GM12878 (cell line): ENCODE data around the gene HEYL. TPM values are rescaled to one million over a fixed set of nuclear protein-coding genes. Genes with fewer than 3 reads are reported as not detected.

Source experiments
- ATAC-seq: fragments of 200-7000 bp; cut with Tn5 transposase; 3 replicates; pipeline ENCODE4 v1.9.1; 2020; ENCODE audit warnings: mild to moderate bottlenecking, moderate library complexity
- BruUV-seq: library from RNA; stranded (reverse); fragments of 400-500 nt; replicated peaks from 2 replicates; lab custom pipeline; 2021; lab: Mats Ljungman, UMichigan
- CTCF ChIA-PET: fragments of 300-600 bp; sonication (Branson Sonifier 250); formaldehyde crosslinking; extraction: SDS; loops from one replicate; lab custom pipeline; 2021; ENCODE audit warnings: inconsistent platforms; lab: Yijun Ruan, JAX
- POLR2A ChIA-PET: fragments of 350-600 bp; formaldehyde crosslinking; extraction: SDS; loops from one replicate; lab custom pipeline; 2021; ENCODE audit warnings: inconsistent platforms; lab: Charles Lee
- RAD21 ChIA-PET: fragments of 300-600 bp; sonication (Branson Sonifier 250); formaldehyde crosslinking; loops from one replicate; lab custom pipeline; 2023; ENCODE audit warnings: antibody characterized with exemption; ENCODE audit not compliant: unreplicated experiment; lab: Charles Lee
- SMC1A ChIA-PET: fragments of 300-600 bp; sonication (Branson Sonifier 250); formaldehyde crosslinking; loops from one replicate; lab custom pipeline; 2023; ENCODE audit not compliant: unreplicated experiment, uncharacterized antibody; lab: Charles Lee
- DNase-seq: peaks from one replicate; pipeline ENCODE4 v3.0.0-alpha.2; 2011; ENCODE audit warnings: low read depth, low spot score
- FAIRE-seq: peaks from 3 replicates; lab custom pipeline; 2011; peaks lifted over from hg19 to GRCh38; lab: Jason Lieb, UNC
- H2AFZ ChIP-seq: 2 replicates; pipeline ENCODE4 v1.6.0; 2011; ENCODE audit warnings: low read depth, low read length, control low read depth; ENCODE audit not compliant: control insufficient read depth
- H3K27ac ChIP-seq: 2 replicates; pipeline ENCODE4 v1.5.1; 2011; ENCODE audit warnings: control low read depth; ENCODE audit not compliant: control insufficient read depth, insufficient read depth
- H3K27me3 ChIP-seq, 2 experiments: replicated peaks in 1 of 2; 2 replicates each; pipeline versions ENCODE4 v1.6.0 to v1.6.1; 2011; ENCODE audit warnings: low read length in 1 of 2; ENCODE audit not compliant: control insufficient read depth in 2 of 2, insufficient read depth in 2 of 2
- H3K36me3 ChIP-seq, 2 experiments: 2 replicates each; pipeline ENCODE4 v1.5.1; 2011; ENCODE audit warnings: low read length in 1 of 2; ENCODE audit not compliant: control insufficient read depth in 2 of 2, insufficient read depth in 2 of 2
- H3K4me1 ChIP-seq: 2 replicates; pipeline ENCODE4 v1.6.1; 2011; ENCODE audit warnings: mild to moderate bottlenecking, low read length, moderate library complexity, mixed read lengths; ENCODE audit not compliant: control insufficient read depth, insufficient read depth
- H3K4me2 ChIP-seq: 2 replicates; pipeline ENCODE4 v1.6.0; 2011; ENCODE audit warnings: control low read depth; ENCODE audit not compliant: control insufficient read depth, insufficient read depth
- H3K4me3 ChIP-seq: fragments of 200-600 bp; sonication (generic); 2 replicates; pipeline ENCODE4 v1.5.1; 2016
- H3K79me2 ChIP-seq: 2 replicates; pipeline ENCODE4 v1.6.0; 2011; ENCODE audit warnings: low read length; ENCODE audit not compliant: control insufficient read depth, insufficient read depth
- H3K9ac ChIP-seq: 2 replicates; pipeline ENCODE4 v1.8.0; 2011; ENCODE audit warnings: low read length, control low read depth, mixed read lengths; ENCODE audit not compliant: control insufficient read depth, insufficient read depth
- H3K9me3 ChIP-seq: replicated peaks from 3 replicates; pipeline ENCODE4 v1.5.1; 2011; ENCODE audit warnings: mild to moderate bottlenecking, low read length; ENCODE audit not compliant: control insufficient read depth, insufficient read depth
- H4K20me1 ChIP-seq: 2 replicates; pipeline ENCODE4 v1.6.0; 2011; ENCODE audit not compliant: control insufficient read depth, insufficient read depth
- ATF7 ChIP-seq: fragments of 450-650 bp; IDR thresholded peaks from 2 replicates; pipeline ENCODE4 v1.6.1; 2016; ENCODE audit warnings: low read depth, mild to moderate bottlenecking
- CREB1 ChIP-seq: IDR thresholded peaks from 2 replicates; pipeline ENCODE4 v1.6.1; 2012; ENCODE audit warnings: low read depth, mild to moderate bottlenecking, inconsistent platforms
- HDAC2 ChIP-seq: fragments of 200-600 bp; sonication (generic); IDR thresholded peaks from 2 replicates; pipeline ENCODE4 v1.6.1; 2017
- IRF3 ChIP-seq: fragments of 450-650 bp; IDR thresholded peaks from 2 replicates; pipeline ENCODE4 v1.6.1; 2014; ENCODE audit warnings: mild to moderate bottlenecking
- NFYA ChIP-seq: IDR thresholded peaks from 2 replicates; pipeline ENCODE4 v1.6.1; 2011; ENCODE audit warnings: low read depth, mild to moderate bottlenecking, low read length, improper control_type of control experiment, borderline replicate concordance
- PAX5 ChIP-seq: IDR thresholded peaks from 2 replicates; pipeline ENCODE4 v1.6.1; 2011; ENCODE audit warnings: low read depth, low read length, borderline replicate concordance
- POLR2A ChIP-seq: IDR thresholded peaks from 2 replicates; pipeline ENCODE4 v1.6.1; 2011; ENCODE audit warnings: low read depth, mild to moderate bottlenecking, low read length
- RUNX3 ChIP-seq: IDR thresholded peaks from 2 replicates; pipeline ENCODE4 v1.6.1; 2012; ENCODE audit warnings: low read length, inconsistent platforms
- ZBED1 ChIP-seq: IDR thresholded peaks from 2 replicates; pipeline ENCODE4 v1.6.1; 2016; ENCODE audit warnings: borderline replicate concordance
- WGBS: methylation state at CpG from one replicate; pipeline ENCODE4 v1.1.6; 2016; ENCODE audit warnings: low lambda C conversion rate; ENCODE audit not compliant: insufficient replicate concordance, insufficient coverage; ENCODE audit errors: missing lambda C conversion rate; 5-methylcytosine and 5-hydroxymethylcytosine counted together
- in situ Hi-C: fragments of 300-500 bp; cut with MboI; formaldehyde crosslinking; loops from 9 replicates; pipeline ENCODE4 v1.14.3; 2018; ENCODE audit warnings: mixed read lengths
- intact Hi-C: fragments of 100-400 bp; cut with micrococcal nuclease; formaldehyde crosslinking; loops from one replicate; pipeline ENCODE4 v1.14.2; 2022; ENCODE audit not compliant: unreplicated experiment
- polyA plus RNA-seq, 11 experiments: library from polyadenylated mRNA; depleted of rRNA in 4 of 11; unstranded in 6 of 11; stranded (reverse) in 5 of 11; fragments of >200 nt; fragmentation: Nextera tagmentation in 4 of 11; fragmentation: Illumina TruSeq in 1 of 11; extraction: Ambion mirVana in 4 of 11; extraction: Trizol in 1 of 11; gene quantifications; 1 replicate in 1 of 11; 2 replicates in 10 of 11; pipeline versions ENCODE4 v1.2.1 to v1.2.3, GENCODE V29; 2011 to 2016; ENCODE audit warnings: inconsistent platforms in 2 of 11, missing spikeins in 2 of 11, low read depth in 1 of 11
- total RNA-seq, 4 experiments: library from RNA; depleted of rRNA in 3 of 4; stranded (reverse); fragments of >200 nt in 3 of 4; fragmentation: Illumina TruSeq in 1 of 4; extraction: Trizol in 1 of 4; gene quantifications; 2 replicates each; pipeline versions ENCODE4 v1.2.1 to v1.2.3, GENCODE V29; 2013 to 2021

The HEYL gene
- total and polyA plus RNA-seq, 10 of the 15 experiments (the other 5 are each of a cell fraction or from before 2014, with no cell fraction given) = under 0.01 to 0.04 TPM; not detected in 8

GRCh38 chr1:39679821-39680220, 40.4 kb upstream of the HEYL start:
- no peak overlapping the region for H2AFZ ChIP-seq
- H3K27ac ChIP-seq = no peak overlapping the region
- intact Hi-C loops = no loop called here
- no peaks in the 10 kb centered on the region for H3K4me1 ChIP-seq
- CTCF ChIA-PET = interaction anchor here (1.4 to 4.1 kb wide), 3 partner anchors 9 to 27 kb away, joined by 3 to 36 read pairs (median 8); partner anchors contain the start of gene NT5C1A
- FAIRE-seq = no peak
- peaks cover 0 to 6% of the 10 kb centered on the region in 2 experiments; a peak in 3 of 4 replicates for H3K27me3 ChIP-seq
- no peak for TF ChIP-seq RUNX3
- no peak for TF ChIP-seq NFYA
- TF ChIP-seq ZBED1 = no peak
- TF ChIP-seq PAX5 = no peak
- TF ChIP-seq IRF3 = no peak
- TF ChIP-seq CREB1 = no peak
- TF ChIP-seq, all 136 proteins: peak for 0
- in situ Hi-C loops = no loop called here
- Histone ChIP-seq H4K20me1 (no peaks in the 10 kb centered on the region), H3K4me3 (no peak overlapping the region), H3K9ac (no peak overlapping the region), H3K9me3 (no peaks in the 10 kb centered on the region), H3K36me3 (no peaks in the 10 kb centered on the region), H3K79me2 (no peaks in the 10 kb centered on the region), H3K4me2 (no peak overlapping the region)
- 11% methylated on average over 2 of the region's 2 CpGs for WGBS
- no TSS peak for BruUV-seq
- ATAC-seq = no peak
- POLR2A ChIA-PET = no interaction called here
- no peak for DNase-seq
- SMC1A ChIA-PET = interaction anchor here (1.1 to 1.9 kb wide), 3 partner anchors 10 to 68 kb away, joined by 3 to 4 read pairs (median 4); no protein-coding TSS in a partner anchor
- RAD21 ChIA-PET = no interaction called here

- ChIA-PET RAD21 (no interaction called here), CTCF (interaction anchor here (1.4 to 4.1 kb wide), 2 partner anchors 8 to 26 kb away, joined by 3 to 36 read pairs; partner anchors contain the start of gene NT5C1A), POLR2A (no interaction called here), SMC1A (interaction anchor here (1.1 to 1.9 kb wide), 2 partner anchors 9 to 19 kb away, joined by 3 to 4 read pairs; no protein-coding TSS in a partner anchor)
- H3K27me3 ChIP-seq = peaks cover 0 to 3% of the 10 kb centered on the region in 2 experiments; a peak in 1 of 4 replicates
- H3K4me2 ChIP-seq = no peak overlapping the region
- H3K9ac ChIP-seq = no peak overlapping the region
- H3K79me2 ChIP-seq = no peaks in the 10 kb centered on the region
- H3K4me1 ChIP-seq = no peaks in the 10 kb centered on the region
- H4K20me1 ChIP-seq = no peaks in the 10 kb centered on the region
- no TSS peak for BruUV-seq
- no peak overlapping the region for H3K27ac ChIP-seq
- in situ Hi-C loops = no loop called here
- DNase-seq = no peak
- no peaks in the 10 kb centered on the region for H3K9me3 ChIP-seq
- no peak overlapping the region for H3K4me3 ChIP-seq
- no peak overlapping the region for H2AFZ ChIP-seq
- intact Hi-C loops = no loop called here
- no peaks in the 10 kb centered on the region for H3K36me3 ChIP-seq
- no peak for FAIRE-seq
- no peak for ATAC-seq
- no peak for TF ChIP-seq ATF7
- TF ChIP-seq POLR2A = no peak
- no peak for TF ChIP-seq HDAC2
- TF ChIP-seq, all 136 proteins: peak for 0
- WGBS = 15% methylated on average over 2 of the region's 2 CpGs
Measured at GRCh38 chr1:39678889-39679288, 39.4 kb upstream of the HEYL start.
